Measurements from ENCODE around the gene ARSG. TPM values are rescaled to one million over a fixed set of nuclear protein-coding genes. Genes with fewer than 3 reads are reported as not detected.
A peak's percentile ranks its signal among the peaks of the same experiment; 100 is the strongest.

The ARSG gene
- total and polyA plus RNA-seq, 2 of the 13 experiments (the other 11 are each of a cell fraction or from before 2014, with no cell fraction given), result 3.7 to 15.2 TPM

DNA sequence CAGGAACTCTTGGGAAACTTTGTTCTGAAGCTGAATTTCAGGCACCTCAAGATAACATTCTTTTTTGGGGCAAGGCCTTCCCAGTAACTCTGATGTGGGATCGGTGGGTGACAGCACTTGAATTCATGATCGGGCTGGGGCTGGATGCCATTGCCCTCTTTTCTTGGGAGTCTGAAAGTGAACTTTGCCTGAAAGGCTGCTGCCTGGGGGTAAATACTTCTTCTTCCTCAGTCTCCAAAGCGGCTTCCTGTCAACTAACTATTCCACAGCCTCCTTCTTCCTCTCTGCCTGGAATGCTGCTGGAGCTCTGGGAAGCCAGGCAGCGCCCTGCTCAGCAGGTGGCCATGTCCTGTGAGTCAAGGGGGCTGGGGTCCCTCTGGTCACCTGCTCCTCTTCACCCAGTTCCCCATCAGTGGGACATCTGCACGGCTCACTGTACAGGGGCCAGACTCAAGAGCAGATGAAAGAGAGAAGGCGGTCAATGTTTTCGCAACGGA is 86.5 kb downstream of the ARSG start (continued):
- no peak for TF ChIP-seq REST (IDR thresholded peaks at IDR 0.05; ENCODE audit: borderline replicate concordance in 1 of 2, low read depth in 1 of 2, low read length in 2 of 2)
- TF ChIP-seq ZSCAN9 (CRISPR knock-in tag; IDR thresholded peaks at IDR 0.05; ENCODE audit: borderline replicate concordance), result no peak
- no peak for TF ChIP-seq ZNF660 (CRISPR knock-in tag; IDR thresholded peaks at IDR 0.05; ENCODE audit: borderline replicate concordance, low read depth)
- no peak for TF ChIP-seq ZNF326 (CRISPR knock-in tag; IDR thresholded peaks at IDR 0.05; ENCODE audit: borderline replicate concordance)
- TF ChIP-seq ZNF205 (CRISPR knock-in tag; IDR thresholded peaks at IDR 0.05), result no peak; the same call in 1 of the 2 replicates
- TF ChIP-seq, protein P1, sequence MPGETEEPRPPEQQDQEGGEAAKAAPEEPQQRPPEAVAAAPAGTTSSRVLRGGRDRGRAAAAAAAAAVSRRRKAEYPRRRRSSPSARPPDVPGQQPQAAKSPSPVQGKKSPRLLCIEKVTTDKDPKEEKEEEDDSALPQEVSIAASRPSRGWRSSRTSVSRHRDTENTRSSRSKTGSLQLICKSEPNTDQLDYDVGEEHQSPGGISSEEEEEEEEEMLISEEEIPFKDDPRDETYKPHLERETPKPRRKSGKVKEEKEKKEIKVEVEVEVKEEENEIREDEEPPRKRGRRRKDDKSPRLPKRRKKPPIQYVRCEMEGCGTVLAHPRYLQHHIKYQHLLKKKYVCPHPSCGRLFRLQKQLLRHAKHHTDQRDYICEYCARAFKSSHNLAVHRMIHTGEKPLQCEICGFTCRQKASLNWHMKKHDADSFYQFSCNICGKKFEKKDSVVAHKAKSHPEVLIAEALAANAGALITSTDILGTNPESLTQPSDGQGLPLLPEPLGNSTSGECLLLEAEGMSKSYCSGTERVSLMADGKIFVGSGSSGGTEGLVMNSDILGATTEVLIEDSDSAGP (CRISPR knock-in tag; IDR thresholded peaks at IDR 0.05; ENCODE audit: borderline replicate concordance), result no peak; the same call in 1 of the 2 replicates
- no peak for TF ChIP-seq HNRNPK (IDR thresholded peaks at IDR 0.05; ENCODE audit: low read depth, low read length, poor library complexity, severe bottlenecking)
- TF ChIP-seq, protein P2, sequence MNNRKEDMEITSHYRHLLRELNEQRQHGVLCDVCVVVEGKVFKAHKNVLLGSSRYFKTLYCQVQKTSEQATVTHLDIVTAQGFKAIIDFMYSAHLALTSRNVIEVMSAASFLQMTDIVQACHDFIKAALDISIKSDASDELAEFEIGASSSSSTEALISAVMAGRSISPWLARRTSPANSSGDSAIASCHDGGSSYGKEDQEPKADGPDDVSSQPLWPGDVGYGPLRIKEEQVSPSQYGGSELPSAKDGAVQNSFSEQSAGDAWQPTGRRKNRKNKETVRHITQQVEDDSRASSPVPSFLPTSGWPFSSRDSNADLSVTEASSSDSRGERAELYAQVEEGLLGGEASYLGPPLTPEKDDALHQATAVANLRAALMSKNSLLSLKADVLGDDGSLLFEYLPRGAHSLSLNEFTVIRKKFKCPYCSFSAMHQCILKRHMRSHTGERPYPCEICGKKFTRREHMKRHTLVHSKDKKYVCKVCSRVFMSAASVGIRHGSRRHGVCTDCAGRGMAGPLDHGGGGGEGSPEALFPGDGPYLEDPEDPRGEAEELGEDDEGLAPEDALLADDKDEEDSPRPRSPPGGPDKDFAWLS (CRISPR knock-in tag; IDR thresholded peaks at IDR 0.05; ENCODE audit: borderline replicate concordance), result no peak
- peak; percentile 70 for TF ChIP-seq HMG20A (CRISPR knock-in tag; IDR thresholded peaks at IDR 0.05; ENCODE audit: borderline replicate concordance)
- TF ChIP-seq, protein P3, sequence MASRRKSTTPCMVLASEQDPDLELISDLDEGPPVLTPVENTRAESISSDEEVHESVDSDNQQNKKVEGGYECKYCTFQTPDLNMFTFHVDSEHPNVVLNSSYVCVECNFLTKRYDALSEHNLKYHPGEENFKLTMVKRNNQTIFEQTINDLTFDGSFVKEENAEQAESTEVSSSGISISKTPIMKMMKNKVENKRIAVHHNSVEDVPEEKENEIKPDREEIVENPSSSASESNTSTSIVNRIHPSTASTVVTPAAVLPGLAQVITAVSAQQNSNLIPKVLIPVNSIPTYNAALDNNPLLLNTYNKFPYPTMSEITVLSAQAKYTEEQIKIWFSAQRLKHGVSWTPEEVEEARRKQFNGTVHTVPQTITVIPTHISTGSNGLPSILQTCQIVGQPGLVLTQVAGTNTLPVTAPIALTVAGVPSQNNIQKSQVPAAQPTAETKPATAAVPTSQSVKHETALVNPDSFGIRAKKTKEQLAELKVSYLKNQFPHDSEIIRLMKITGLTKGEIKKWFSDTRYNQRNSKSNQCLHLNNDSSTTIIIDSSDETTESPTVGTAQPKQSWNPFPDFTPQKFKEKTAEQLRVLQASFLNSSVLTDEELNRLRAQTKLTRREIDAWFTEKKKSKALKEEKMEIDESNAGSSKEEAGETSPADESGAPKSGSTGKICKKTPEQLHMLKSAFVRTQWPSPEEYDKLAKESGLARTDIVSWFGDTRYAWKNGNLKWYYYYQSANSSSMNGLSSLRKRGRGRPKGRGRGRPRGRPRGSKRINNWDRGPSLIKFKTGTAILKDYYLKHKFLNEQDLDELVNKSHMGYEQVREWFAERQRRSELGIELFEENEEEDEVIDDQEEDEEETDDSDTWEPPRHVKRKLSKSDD (CRISPR knock-in tag; IDR thresholded peaks at IDR 0.05; ENCODE audit: low read depth), result no peak; the same call in 1 of the 2 replicates
- TF ChIP-seq GPN1 (CRISPR knock-in tag; IDR thresholded peaks at IDR 0.05; ENCODE audit: borderline replicate concordance), result no peak
- no peak; the same call in 1 of the 2 replicates for TF ChIP-seq ZNF713 (CRISPR knock-in tag; IDR thresholded peaks at IDR 0.05)
- TF ChIP-seq HNRNPLL (IDR thresholded peaks at IDR 0.05; ENCODE audit: low read depth, low read length, poor library complexity, severe bottlenecking), result no peak
- no peak for TF ChIP-seq HINFP (CRISPR knock-in tag; IDR thresholded peaks at IDR 0.05; ENCODE audit: low read depth)
